Activated CD4-positive, alpha-beta T cell treated with anti-CD3 and anti-CD28 coated beads for 4 hours (primary cell): ENCODE measurements around the gene EPB41L2.
"Not testable (repeated sequence)": the region's sequence is repeated elsewhere in the genome, so short reads cannot be mapped to it uniquely, and the experiment has no call there.

Experiments used
- DNase-seq, 2 donors: peaks; one replicate each; pipeline ENCODE4 v3.0.0-alpha.2; 2020

EPB41L2 gene

DNA sequence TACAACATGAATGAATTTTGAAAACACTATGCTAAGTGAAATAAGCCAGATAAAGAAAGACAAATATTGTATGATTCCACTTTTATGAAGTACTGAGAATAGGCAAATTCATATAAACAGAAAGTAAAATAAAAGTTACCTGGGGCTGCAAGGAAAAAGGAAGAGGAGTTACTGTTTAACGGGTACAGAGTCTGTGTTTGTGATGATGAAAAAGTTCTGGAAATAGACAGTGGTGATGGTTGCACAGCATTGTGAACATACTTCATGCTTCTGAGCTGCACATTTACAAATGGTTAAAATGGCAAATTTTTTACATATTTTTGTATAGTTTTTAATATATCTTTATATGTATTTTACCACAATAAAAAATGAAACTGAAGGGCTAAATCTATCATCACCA lies 29.4 kb downstream of the EPB41L2 start:
- no peak for DNase-seq

DNA sequence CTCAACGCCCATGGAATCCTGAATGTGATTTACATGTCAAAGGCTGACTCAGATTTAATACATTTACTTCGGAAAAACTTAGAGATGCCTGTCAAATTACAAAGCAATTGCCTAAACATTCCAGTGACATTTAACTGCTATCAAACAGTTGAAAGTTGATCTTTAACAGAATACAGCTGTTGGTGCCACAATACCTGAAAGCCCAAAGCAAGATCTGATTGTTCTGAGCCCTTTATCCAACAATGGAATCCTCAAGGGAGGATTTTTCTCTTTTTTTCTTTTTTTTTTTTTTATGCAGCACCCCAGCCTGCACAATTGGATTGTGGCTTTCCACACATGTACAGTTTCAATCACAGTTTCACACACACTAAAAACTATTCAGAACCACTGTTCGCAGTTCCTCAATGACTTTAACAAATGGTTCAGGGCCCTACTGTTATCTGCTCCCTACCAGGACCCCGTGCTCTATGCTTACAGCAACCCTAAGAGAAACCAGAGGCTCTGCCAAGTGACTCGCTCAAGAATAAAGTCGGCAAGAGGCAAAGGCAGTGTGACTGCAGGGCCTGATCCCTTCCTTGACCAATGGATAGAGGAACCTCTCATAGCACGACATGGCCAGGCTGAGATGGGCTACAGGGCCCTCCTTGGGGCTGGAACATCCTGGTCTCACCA lies 33.3 kb downstream of the EPB41L2 start:
- no peak for DNase-seq

DNA sequence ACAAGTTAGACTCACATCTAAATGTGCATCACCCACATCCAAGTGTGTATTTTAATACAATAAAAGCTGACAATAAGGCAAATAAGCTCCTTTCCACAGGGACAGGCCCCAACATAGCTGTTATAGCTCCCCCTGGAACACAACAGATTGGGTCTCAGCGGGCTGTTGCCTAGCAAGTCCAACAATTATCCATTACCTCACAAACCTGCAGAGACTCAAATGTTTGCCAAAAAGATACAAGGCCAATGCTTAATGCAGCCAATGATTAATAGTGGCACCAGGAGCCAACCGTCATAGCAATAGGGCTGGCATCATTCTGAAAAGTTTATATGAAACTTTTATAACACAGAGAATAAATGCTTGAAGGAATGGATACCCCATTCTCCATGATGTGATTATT lies 35.7 kb downstream of the EPB41L2 start:
- DNase-seq = no peak

DNA sequence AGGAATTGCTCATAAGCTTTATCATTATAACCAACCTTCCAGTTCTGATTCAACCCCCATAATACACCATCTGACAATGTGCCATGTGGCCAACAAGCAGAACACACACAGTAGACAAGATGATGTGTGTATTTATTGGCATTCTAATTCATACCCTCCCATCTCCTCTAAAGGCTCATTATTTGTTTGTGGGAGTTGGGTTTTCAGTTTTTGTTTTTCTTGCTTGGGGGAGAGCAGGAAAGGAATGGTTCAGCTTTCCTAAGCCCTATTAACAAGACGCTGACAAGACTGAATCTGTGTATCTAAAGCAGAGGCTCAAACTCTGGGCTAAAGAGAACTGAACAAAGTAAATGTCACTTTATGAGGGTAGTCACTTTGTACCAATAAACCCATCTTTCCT lies 36.8 kb downstream of the EPB41L2 start:
- no peak for DNase-seq

- no peak for DNase-seq
These were observed 38.5 kb downstream of the EPB41L2 start for GRCh38 chr6:131024565-131024964.

- no peak for DNase-seq
These were observed 39.1 kb downstream of the EPB41L2 start for GRCh38 chr6:131023834-131024504.

- no peak for DNase-seq
These were observed 40.4 kb downstream of the EPB41L2 start for GRCh38 chr6:131022691-131023090.

DNA sequence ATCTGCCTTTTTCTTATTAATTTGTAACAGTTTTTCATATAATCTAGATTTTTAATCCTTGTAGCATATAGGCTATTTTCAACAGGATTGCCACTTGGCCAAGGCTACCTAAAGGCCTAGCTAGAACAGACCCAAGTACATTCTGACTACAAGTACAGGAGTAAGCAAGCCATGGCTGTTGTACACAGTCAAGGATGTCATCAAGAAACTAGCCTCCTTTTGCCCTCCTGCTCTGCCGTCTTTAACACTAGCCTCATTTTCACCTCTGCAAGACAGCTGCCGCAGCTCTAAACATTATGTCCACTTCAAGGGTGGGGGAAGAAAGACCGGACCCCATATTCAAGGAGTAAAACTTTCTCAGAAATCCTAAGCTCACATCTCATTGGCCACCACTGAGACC lies 45.1 kb downstream of the EPB41L2 start:
- no peak for DNase-seq

DNA sequence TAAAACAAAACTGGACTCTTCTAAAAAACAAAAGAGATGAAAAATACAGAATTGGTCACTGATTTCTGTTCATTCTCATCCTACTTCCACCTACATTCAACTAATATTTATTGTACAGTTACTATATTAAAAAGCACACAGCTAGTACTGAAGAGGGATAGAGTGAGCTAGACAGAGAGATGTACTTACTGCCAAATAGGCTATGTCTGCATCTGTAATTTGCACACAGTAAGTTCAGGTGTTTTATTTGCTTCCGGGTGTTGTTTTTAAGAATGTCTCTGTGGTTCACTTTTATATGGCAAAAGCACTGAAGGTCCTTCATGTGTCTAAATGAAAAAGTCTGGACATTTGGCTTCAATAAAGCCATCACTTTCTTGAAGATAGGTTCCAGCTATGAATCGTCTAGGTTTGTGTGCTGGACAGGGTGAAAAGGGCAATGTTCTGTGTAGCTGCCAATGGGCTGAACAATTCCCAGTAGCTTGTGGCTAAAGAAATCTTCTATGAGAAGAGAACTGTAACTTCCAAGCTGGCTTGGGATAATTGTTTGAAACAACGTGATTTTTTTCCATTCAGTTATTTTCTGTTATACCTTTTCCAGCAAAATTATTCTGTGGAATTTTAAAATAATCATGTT lies 47.3 kb downstream of the EPB41L2 start:
- DNase-seq = no peak

GRCh38 chr6:131015025-131015591 lies 47.9 kb downstream of the EPB41L2 start:
- no peak for DNase-seq

- no peak for DNase-seq
These were observed 48.8 kb downstream of the EPB41L2 start for GRCh38 chr6:131014080-131014776.

GRCh38 chr6:131013495-131013894 lies 49.5 kb downstream of the EPB41L2 start:
- DNase-seq = no peak

DNA sequence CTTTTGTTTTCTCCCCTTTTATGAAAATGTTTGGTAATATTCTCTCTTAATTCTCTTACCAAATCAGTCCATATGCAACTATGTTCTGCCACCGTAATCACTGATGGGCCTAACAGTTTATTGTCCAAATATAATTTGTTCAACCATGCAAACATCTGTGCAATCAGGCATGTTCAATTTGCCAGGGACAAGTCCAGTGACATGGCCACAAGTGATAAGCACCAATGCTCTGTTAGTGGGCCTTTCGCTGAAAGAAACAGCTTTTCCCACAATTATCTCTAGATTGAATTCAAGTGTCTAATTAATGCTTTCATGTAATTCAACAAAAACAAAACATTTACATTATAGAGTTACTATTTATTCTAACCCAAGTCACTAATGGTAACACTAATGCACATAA lies 53.3 kb downstream of the EPB41L2 start:
- DNase-seq = no peak

DNA sequence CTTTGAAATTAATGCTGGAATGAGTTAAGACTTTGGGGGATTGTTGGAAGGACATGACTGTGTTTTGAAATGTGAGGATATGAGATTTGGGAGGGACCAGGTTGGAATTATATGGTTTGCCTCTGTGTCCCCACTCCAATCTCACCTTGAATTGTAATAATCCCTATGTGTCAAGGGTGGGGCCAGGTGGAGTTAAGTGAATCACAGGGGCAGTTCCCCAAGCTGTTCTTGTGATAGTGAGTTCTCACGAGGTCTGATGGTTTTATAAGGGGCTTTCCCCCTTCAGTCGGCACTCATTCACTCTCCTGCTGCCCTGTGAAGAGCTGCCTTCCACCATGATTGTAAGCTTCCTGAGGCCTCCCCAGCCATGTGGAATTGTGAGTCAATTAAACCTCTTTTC lies 54.1 kb downstream of the EPB41L2 start:
- not testable (repeated sequence) for DNase-seq

- not testable (repeated sequence) for DNase-seq
These were observed 55.1 kb downstream of the EPB41L2 start for GRCh38 chr6:131007964-131008363.

- DNase-seq = no peak
These were observed 55.8 kb downstream of the EPB41L2 start for GRCh38 chr6:131007286-131007685.

DNA sequence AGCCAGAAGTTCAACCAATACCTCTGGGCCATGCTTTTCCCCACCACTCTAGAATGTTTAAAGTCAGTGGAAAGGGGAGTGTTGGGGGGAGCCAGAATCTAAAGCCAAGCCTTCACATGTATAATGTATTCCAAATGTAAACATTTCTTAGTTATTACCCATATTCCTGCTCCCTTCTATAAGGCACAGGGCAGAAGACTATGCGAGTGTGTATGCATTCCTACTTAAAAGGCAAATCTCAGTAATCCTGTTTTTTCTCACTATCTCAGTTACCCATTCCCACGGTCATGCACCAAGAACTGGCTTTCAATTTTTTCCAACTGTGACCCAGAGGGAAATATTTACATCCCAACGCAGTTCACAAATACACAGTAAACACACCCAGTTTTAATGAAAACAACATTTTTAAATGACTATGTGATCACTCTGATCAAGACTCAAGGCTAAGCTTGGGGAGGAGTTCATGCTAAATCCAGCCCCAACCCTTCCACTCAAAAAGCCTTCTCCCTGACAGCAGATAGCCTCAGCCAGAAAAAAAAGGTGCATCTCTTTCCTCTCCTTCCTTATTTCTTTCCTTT lies 57.5 kb downstream of the EPB41L2 start:
- no peak for DNase-seq

DNA sequence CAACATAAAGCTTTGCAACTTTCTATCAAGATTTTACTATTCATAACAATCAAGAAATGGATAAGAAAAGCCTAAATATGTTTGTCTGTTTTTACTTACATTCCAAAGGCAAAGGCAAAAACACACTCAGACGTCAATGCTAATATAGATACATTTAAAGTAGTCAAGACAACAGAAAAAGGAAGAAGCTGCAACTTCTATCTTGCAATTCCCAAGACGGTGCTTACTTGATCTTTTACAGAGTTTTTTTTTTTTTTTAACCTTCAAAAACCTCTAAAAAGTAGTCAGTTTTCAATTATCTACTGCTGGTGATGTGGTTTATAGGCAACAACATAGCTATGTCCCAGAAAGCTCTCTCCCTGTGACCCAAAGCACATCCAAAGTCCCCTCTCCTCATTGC lies 58.1 kb downstream of the EPB41L2 start:
- DNase-seq = no peak

GRCh38 chr6:131004387-131004755 lies 58.7 kb downstream of the EPB41L2 start:
- DNase-seq = no peak

DNA sequence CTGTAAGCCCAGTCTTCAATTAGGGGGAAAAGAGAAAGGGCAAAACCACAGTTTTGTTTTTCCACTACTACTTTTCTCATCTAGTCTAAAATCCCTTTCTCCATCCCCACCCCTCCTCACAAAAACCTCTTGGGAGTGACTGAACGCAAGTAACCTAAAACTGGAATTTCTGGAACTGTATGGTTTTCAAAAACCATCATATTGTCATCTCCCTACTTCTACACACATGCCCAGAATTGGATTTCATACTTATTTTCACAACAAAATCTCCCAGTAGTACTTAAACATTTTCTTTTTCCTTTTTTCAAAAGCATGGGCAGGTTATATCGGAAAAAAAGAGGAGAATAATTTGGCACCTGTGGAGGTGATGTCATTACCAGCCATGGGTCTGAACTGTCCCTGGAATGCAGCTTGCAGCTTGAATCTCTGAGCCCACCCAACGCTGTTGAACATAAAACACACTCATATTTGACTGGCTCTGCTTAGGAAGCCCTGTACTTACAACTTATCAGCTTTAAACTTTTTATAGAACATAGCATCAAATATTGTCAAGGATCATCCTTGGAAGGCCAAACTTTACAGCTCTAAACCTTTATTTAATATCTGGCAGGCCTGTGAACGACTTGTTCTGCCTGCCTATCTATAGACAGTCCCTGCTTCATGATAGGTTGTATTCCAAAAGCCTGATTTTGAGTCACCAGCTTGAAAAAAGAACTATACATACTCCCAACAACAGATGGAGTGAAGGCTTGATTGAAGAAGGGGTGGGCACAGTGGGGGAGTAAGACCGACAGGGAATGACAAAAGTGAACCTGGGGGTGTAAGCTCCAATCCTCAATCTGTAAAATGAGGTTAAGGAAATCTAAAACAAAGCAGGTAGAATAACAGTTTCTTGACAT lies 59.3 kb downstream of the EPB41L2 start:
- DNase-seq = no peak

DNA sequence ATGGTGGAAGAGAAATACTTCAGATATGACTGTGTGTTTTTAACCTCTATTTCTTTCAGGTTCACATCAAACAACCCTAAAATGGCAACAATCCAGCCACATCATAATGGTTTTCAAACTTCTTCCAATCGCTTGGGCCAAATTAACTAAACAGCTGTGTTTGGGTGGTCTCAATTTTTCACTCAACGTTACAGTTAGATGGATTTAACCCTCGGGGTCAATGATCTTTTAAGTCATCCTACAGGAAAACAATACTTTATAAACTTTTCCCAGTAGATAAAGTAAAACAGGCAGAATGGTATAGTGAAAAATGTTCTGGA lies 60.4 kb downstream of the EPB41L2 start:
- no peak for DNase-seq
